SK-N-SH treated with all-trans-retinoic acid at 6 μM for 48 hours (cell line): ENCODE results near the gene RNF167.

Experiments
- ARNTL ChIP-seq: fragments of 450-650 bp; formaldehyde crosslinking; IDR thresholded peaks from 2 replicates; pipeline ENCODE4 v1.5.0; 2020; ENCODE audit warnings: low read depth, mild to moderate bottlenecking, moderate library complexity, borderline replicate concordance
- CREB5 ChIP-seq: fragments of 250-450 bp; sonication (Bioruptor Pico); IDR thresholded peaks from 2 replicates; pipeline ENCODE4 v1.5.1; 2020; ENCODE audit warnings: low read depth, mild to moderate bottlenecking, moderate library complexity
- GLIS3 ChIP-seq: fragments of 250-450 bp; sonication (Bioruptor Pico); IDR thresholded peaks from 2 replicates; pipeline ENCODE4 v1.5.0; 2020; ENCODE audit warnings: mild to moderate bottlenecking, moderate library complexity
- PPARA ChIP-seq: fragments of 250-450 bp; sonication (Bioruptor Pico); IDR thresholded peaks from 2 replicates; pipeline ENCODE4 v1.5.0; 2020; ENCODE audit warnings: mild to moderate bottlenecking, borderline replicate concordance
- RARB ChIP-seq: fragments of 250-450 bp; sonication (Bioruptor Pico); IDR thresholded peaks from 2 replicates; pipeline ENCODE4 v1.8.0; 2021; ENCODE audit warnings: mild to moderate bottlenecking, moderate library complexity
- TOX ChIP-seq: fragments of 250-450 bp; sonication (Bioruptor Pico); IDR thresholded peaks from 2 replicates; pipeline ENCODE4 v1.8.0; 2021; ENCODE audit warnings: mild to moderate bottlenecking, moderate library complexity, borderline replicate concordance
- TF ChIP-seq, protein P1 (sequence below): fragments of 250-450 bp; sonication (Bioruptor Pico); IDR thresholded peaks from 2 replicates; pipeline ENCODE4 v1.8.0; 2020; ENCODE audit warnings: mild to moderate bottlenecking, moderate library complexity, borderline replicate concordance

- TF ChIP-seq RARB (CRISPR knock-in tag): no peak
- TF ChIP-seq TOX: no peak
- TF ChIP-seq, protein P1, sequence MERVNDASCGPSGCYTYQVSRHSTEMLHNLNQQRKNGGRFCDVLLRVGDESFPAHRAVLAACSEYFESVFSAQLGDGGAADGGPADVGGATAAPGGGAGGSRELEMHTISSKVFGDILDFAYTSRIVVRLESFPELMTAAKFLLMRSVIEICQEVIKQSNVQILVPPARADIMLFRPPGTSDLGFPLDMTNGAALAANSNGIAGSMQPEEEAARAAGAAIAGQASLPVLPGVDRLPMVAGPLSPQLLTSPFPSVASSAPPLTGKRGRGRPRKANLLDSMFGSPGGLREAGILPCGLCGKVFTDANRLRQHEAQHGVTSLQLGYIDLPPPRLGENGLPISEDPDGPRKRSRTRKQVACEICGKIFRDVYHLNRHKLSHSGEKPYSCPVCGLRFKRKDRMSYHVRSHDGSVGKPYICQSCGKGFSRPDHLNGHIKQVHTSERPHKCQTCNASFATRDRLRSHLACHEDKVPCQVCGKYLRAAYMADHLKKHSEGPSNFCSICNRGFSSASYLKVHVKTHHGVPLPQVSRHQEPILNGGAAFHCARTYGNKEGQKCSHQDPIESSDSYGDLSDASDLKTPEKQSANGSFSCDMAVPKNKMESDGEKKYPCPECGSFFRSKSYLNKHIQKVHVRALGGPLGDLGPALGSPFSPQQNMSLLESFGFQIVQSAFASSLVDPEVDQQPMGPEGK (CRISPR knock-in tag): no peak
- TF ChIP-seq GLIS3: no peak
- no peak for TF ChIP-seq ARNTL (CRISPR knock-in tag)
- no peak for TF ChIP-seq PPARA (CRISPR knock-in tag)
- TF ChIP-seq CREB5 (CRISPR knock-in tag): no peak
These were observed 4.4 kb upstream of the RNF167 start for GRCh38 chr17:4935650-4936049.
